Measurements from ENCODE around the gene MYG1. TPM values are rescaled to one million over a fixed set of nuclear protein-coding genes. Genes with fewer than 3 reads are reported as not detected.

The MYG1 gene
- polyA plus RNA-seq, 2 of the 4 experiments (the other 2 are of a cell fraction) = 55.9 to 75.2 TPM

DNA sequence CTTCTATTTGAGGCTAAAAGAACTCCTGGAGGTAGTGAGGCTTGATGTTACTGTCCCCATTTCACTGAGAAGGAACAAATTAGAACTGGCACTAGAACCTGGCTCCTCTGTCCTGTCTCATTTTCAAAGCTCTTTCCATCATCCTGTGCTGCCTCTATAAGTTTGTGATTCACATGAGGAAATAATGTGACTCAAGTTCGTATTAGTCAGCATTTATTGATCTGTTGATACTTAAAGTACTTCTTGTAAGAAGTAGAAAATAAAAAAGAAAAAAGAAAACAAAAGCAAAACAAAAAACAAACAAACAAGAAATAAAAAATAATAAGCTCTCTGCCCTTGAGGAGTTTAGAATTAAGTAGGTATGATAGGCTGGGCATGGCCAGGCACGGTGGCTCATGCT is 33.7 kb upstream of the MYG1 start:
- 60% methylated on average over 2 of the region's 2 CpGs for WGBS (ENCODE audit: missing lambda C conversion rate)
- DNase-seq (ENCODE audit: low read depth in 1 of 2, low spot score in 1 of 2) = no peak
- TF ChIP-seq MAFK (IDR thresholded peaks at IDR 0.05; ENCODE audit: partially characterized antibody) = peak; percentile 89
- TF ChIP-seq MYC (IDR thresholded peaks at IDR 0.05; ENCODE audit: borderline replicate concordance, low read length) = no peak
- TF ChIP-seq NFE2L2 (conservative IDR thresholded peaks at IDR 0.05; ENCODE audit: low read length) = no peak
- TF ChIP-seq KDM5A (IDR thresholded peaks at IDR 0.05) = no peak
- no peak overlapping the region for H3K4me2 ChIP-seq
- ATAC-seq = no peak
- H3K9me3 ChIP-seq = no peaks in the 10 kb centered on the region
- POLR2A ChIA-PET = no interaction called here
- no peak overlapping the region for H3K27ac ChIP-seq
- CTCF ChIA-PET = interaction anchor here (0.6 to 11.8 kb wide), 12 partner anchors 8 to 1107 kb away, joined by 3 to 190 read pairs (median 4); partner anchors contain the start of gene AAAS
- no peak overlapping the region for H3K4me3 ChIP-seq
- FAIRE-seq = no peak
- peaks cover 12% of the 10 kb centered on the region for H3K4me1 ChIP-seq

DNA sequence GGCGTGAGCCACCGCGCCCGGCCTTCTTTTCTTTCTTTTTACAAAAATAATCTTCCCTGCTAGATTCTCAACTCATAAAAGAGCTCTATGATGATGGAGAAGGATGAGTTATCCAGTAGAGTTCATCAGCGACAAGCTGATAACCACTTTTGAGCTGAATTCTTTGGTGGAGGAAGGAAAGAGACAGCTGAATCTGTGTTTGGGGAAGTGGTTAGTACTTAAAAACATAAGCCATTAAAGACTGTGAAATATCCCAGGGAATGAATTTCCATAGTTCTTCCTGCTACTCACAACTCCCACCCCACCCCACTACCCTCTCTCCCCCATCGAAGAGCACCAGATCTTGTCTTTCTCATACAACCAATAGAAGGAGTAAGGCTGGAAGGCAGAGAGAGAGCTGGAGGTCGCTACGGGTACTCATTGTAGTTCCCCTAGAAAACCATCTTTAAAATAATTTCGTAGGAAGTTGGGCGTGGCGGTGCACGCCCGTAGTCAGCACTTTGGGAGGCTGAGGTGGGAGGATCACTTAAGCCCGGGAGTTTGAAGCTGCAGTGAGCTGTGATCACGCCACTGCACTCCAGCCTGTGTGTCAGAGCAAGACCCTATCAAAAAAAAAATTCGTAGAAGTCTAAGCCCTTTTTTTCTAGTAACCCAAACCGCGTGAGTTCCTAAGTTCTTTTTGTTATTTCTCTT is 32.0 kb upstream of the MYG1 start:
- Histone ChIP-seq H3K4me1 (peaks cover 12% of the 10 kb centered on the region), H3K27ac (peak overlapping the region; percentile 75 to 90), H3K9me3 (no peaks in the 10 kb centered on the region), H3K4me3 (peak overlapping the region; percentile 65), H3K4me2 (peak overlapping the region; percentile 73)
- WGBS (ENCODE audit: missing lambda C conversion rate) = 40% methylated on average over 18 of the region's 18 CpGs
- peak; percentile 14 to 68; a peak in 4 of 6 replicates for ATAC-seq
- POLR2A ChIA-PET = interaction anchor here (0.9 to 3.0 kb wide), 5 partner anchors 14 to 54 kb away, joined by 3 to 10 read pairs (median 5); partner anchors contain the start of genes AAAS and PFDN5
- peak in 1 of 2 experiments; percentile 38 for DNase-seq (ENCODE audit: low read depth in 1 of 2, low spot score in 1 of 2)
- CTCF ChIA-PET = interaction anchor here (0.6 to 11.8 kb wide), 21 partner anchors 9 to 984 kb away, joined by 3 to 190 read pairs (median 5); partner anchors contain the start of gene AAAS
- no peak for FAIRE-seq
- TF ChIP-seq KDM1A (IDR thresholded peaks at IDR 0.05; ENCODE audit: low read depth) (no peak), POLR2AphosphoS2 (conservative IDR thresholded peaks at IDR 0.05; ENCODE audit: low read length) (no peak), CBX8 (IDR thresholded peaks at IDR 0.05) (no peak), EHF (CRISPR knock-in tag; IDR thresholded peaks at IDR 0.05) (no peak), HOXB5 (CRISPR knock-in tag; IDR thresholded peaks at IDR 0.05) (no peak), HOXB13 (CRISPR knock-in tag; IDR thresholded peaks at IDR 0.05; ENCODE audit: low read depth) (no peak), GATA3 (IDR thresholded peaks at IDR 0.05; ENCODE audit: borderline replicate concordance) (no peak), SMC3 (IDR thresholded peaks at IDR 0.05) (no peak), HOXA7 (CRISPR knock-in tag; IDR thresholded peaks at IDR 0.05) (no peak)
- TF ChIP-seq, protein P1, sequence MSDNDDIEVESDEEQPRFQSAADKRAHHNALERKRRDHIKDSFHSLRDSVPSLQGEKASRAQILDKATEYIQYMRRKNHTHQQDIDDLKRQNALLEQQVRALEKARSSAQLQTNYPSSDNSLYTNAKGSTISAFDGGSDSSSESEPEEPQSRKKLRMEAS (IDR thresholded peaks at IDR 0.05) = no peak
- TF ChIP-seq, protein P2, sequence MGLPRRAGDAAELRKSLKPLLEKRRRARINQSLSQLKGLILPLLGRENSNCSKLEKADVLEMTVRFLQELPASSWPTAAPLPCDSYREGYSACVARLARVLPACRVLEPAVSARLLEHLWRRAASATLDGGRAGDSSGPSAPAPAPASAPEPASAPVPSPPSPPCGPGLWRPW (IDR thresholded peaks at IDR 0.05) = no peak
- TF ChIP-seq, protein P3, sequence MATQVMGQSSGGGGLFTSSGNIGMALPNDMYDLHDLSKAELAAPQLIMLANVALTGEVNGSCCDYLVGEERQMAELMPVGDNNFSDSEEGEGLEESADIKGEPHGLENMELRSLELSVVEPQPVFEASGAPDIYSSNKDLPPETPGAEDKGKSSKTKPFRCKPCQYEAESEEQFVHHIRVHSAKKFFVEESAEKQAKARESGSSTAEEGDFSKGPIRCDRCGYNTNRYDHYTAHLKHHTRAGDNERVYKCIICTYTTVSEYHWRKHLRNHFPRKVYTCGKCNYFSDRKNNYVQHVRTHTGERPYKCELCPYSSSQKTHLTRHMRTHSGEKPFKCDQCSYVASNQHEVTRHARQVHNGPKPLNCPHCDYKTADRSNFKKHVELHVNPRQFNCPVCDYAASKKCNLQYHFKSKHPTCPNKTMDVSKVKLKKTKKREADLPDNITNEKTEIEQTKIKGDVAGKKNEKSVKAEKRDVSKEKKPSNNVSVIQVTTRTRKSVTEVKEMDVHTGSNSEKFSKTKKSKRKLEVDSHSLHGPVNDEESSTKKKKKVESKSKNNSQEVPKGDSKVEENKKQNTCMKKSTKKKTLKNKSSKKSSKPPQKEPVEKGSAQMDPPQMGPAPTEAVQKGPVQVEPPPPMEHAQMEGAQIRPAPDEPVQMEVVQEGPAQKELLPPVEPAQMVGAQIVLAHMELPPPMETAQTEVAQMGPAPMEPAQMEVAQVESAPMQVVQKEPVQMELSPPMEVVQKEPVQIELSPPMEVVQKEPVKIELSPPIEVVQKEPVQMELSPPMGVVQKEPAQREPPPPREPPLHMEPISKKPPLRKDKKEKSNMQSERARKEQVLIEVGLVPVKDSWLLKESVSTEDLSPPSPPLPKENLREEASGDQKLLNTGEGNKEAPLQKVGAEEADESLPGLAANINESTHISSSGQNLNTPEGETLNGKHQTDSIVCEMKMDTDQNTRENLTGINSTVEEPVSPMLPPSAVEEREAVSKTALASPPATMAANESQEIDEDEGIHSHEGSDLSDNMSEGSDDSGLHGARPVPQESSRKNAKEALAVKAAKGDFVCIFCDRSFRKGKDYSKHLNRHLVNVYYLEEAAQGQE (IDR thresholded peaks at IDR 0.05) = no peak

DNA sequence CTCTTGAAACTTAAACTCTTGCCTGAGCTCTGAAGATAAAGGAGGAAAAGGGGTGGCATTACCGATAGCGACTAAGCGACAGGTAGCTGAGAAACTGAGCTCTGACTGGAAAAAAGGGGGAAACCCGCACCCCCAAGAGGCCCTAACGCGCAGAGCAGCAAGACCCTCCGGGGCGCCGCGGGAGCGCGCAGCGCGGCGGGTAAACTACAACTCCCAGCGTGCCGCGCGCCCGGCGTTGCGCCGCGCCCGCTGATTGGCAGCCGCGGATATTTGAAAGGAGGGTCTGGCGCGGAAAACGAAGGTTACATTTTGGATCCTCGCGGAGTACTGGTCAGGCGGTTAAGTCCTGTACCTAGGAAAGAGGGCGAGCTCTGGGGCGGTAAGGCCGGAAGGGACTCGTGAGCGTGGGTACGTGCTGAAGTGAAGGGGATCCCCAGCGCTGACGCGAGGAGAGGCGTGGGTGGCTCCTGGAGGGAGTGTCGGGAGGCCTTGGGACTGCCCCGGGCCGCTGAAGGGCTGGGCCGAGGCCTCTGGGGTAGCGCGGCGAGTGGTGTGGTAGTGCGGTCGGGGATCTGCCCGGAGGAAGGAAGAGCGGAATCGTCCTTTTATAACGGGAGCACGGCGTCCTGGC is 31.4 kb upstream of the MYG1 start, which contains the start of gene ESPL1:
Gene ESPL1, plus strand, starts transcription at position 301 of the 631 bp plus-strand sequence. CDS start 468 bp downstream, outside the sequence.
- peak; percentile 82 to 92 for DNase-seq (ENCODE audit: low read depth in 1 of 2, low spot score in 1 of 2)
- Histone ChIP-seq H3K27ac (peak within 1 kb of the TSS; percentile 75 to 90), H3K4me3 (peak within 1 kb of the TSS; percentile 65), H3K4me2 (peak within 1 kb of the TSS; percentile 73), H3K9me3 (no peaks in the 10 kb centered on the region), H3K4me1 (peaks cover 12% of the 10 kb centered on the region)
- FAIRE-seq = no peak
- ChIA-PET CTCF (interaction anchor here (0.6 to 11.8 kb wide), 21 partner anchors 10 to 984 kb away, joined by 3 to 190 read pairs (median 5); partner anchors contain the start of gene AAAS), POLR2A (interaction anchor here (0.9 to 3.0 kb wide), 5 partner anchors 15 to 53 kb away, joined by 3 to 10 read pairs (median 5); partner anchors contain the start of genes AAAS and PFDN5)
- peak; percentile 92 to 94 for ATAC-seq
- 2% methylated on average over 58 of the region's 58 CpGs for WGBS (ENCODE audit: missing lambda C conversion rate)
- TF ChIP-seq, protein P1 (IDR thresholded peaks at IDR 0.05) = peak; percentile 71
- TF ChIP-seq ESRRA (IDR thresholded peaks at IDR 0.05; ENCODE audit: borderline replicate concordance, low read length) (no peak), KDM5A (IDR thresholded peaks at IDR 0.05) (peak; percentile 51; the same call in 1 of the 2 replicates), HEYL (CRISPR knock-in tag; IDR thresholded peaks at IDR 0.05) (no peak), RAD21 (conservative IDR thresholded peaks at IDR 0.05 in 1 of 2, IDR thresholded peaks at IDR 0.05 in 1 of 2) (peak; percentile 41 to 47; a peak in 3 of 5 replicates), JUN (IDR thresholded peaks at IDR 0.05) (peak in 1 of 2 experiments; percentile 58; a peak in 1 of 5 replicates), PHF8 (IDR thresholded peaks at IDR 0.05; ENCODE audit: borderline replicate concordance, low read depth) (peak; percentile 30; the same call in 1 of the 2 replicates)
- TF ChIP-seq, protein P4, sequence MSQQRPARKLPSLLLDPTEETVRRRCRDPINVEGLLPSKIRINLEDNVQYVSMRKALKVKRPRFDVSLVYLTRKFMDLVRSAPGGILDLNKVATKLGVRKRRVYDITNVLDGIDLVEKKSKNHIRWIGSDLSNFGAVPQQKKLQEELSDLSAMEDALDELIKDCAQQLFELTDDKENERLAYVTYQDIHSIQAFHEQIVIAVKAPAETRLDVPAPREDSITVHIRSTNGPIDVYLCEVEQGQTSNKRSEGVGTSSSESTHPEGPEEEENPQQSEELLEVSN (IDR thresholded peaks at IDR 0.05; ENCODE audit: borderline replicate concordance, low read depth) = peak; percentile 44; the same call in 1 of the 2 replicates
- TF ChIP-seq, protein P5, sequence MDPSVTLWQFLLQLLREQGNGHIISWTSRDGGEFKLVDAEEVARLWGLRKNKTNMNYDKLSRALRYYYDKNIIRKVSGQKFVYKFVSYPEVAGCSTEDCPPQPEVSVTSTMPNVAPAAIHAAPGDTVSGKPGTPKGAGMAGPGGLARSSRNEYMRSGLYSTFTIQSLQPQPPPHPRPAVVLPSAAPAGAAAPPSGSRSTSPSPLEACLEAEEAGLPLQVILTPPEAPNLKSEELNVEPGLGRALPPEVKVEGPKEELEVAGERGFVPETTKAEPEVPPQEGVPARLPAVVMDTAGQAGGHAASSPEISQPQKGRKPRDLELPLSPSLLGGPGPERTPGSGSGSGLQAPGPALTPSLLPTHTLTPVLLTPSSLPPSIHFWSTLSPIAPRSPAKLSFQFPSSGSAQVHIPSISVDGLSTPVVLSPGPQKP (IDR thresholded peaks at IDR 0.05; ENCODE audit: low read depth, low read length) = no peak

Data from A549 (cell line).